PC-9 (cell line): Measurements from ENCODE around the gene MAP2K4. TPM values are rescaled to one million over a fixed set of nuclear protein-coding genes. Genes with fewer than 3 reads are reported as not detected.

Experiments used
- BruUV-seq: library from RNA; stranded (reverse); fragments of 400-500 nt; replicated peaks from 2 replicates; lab custom pipeline; 2021; lab: Mats Ljungman, UMichigan
- CTCF ChIA-PET: fragments of 300-600 bp; sonication (Branson Sonifier 250); formaldehyde crosslinking; loops from one replicate; lab custom pipeline; 2022; ENCODE audit warnings: antibody characterized with exemption; lab: Charles Lee
- POLR2A ChIA-PET: fragments of 300-600 bp; sonication (Branson Sonifier 250); formaldehyde crosslinking; loops from one replicate; lab custom pipeline; 2022; ENCODE audit warnings: antibody characterized with exemption; ENCODE audit not compliant: unreplicated experiment; lab: Charles Lee
- DNase-seq, 2 experiments: peaks; one replicate each; pipeline versions ENCODE4 v3.0.0 to v3.0.0-alpha.2; 2015 to 2022; ENCODE audit warnings: mixed read lengths in 1 of 2
- H2AFZ ChIP-seq: fragments of 200-600 bp; sonication (generic); 2 replicates; pipeline ENCODE4 v1.8.1; 2017; ENCODE audit warnings: antibody characterized with exemption
- H3F3A ChIP-seq: fragments of 200-600 bp; sonication (generic); 2 replicates; pipeline ENCODE4 v1.8.1; 2017; ENCODE audit warnings: antibody characterized with exemption, mild to moderate bottlenecking, low read depth; ENCODE audit not compliant: insufficient read depth
- H3K27ac ChIP-seq: fragments of 200-600 bp; sonication (generic); 2 replicates; pipeline ENCODE4 v1.6.1; 2016; ENCODE audit warnings: mixed run types
- H3K27me3 ChIP-seq: fragments of 200-600 bp; sonication (generic); 2 replicates; pipeline ENCODE4 v1.6.1; 2016; ENCODE audit warnings: low read depth, mixed run types; ENCODE audit not compliant: insufficient read depth
- H3K36me3 ChIP-seq: fragments of 200-600 bp; sonication (generic); 2 replicates; pipeline ENCODE4 v1.6.1; 2016; ENCODE audit warnings: low read depth, mixed run types
- H3K4me1 ChIP-seq: fragments of 200-600 bp; sonication (generic); replicated peaks from 2 replicates; pipeline ENCODE4 v1.6.1; 2016; ENCODE audit warnings: mixed run types; ENCODE audit not compliant: insufficient read depth
- H3K4me2 ChIP-seq: fragments of 200-600 bp; sonication (generic); 2 replicates; pipeline ENCODE4 v1.6.1; 2017; ENCODE audit warnings: mixed run types
- H3K4me3 ChIP-seq: fragments of 200-600 bp; sonication (generic); 2 replicates; pipeline ENCODE4 v1.6.1; 2016; ENCODE audit warnings: mixed run types
- H3K79me2 ChIP-seq: fragments of 200-600 bp; sonication (generic); 2 replicates; pipeline ENCODE4 v1.6.1; 2017; ENCODE audit warnings: low read depth, mixed run types
- H3K9me2 ChIP-seq: fragments of 200-600 bp; sonication (generic); 2 replicates; pipeline ENCODE4 v1.8.1; 2017; ENCODE audit warnings: mild to moderate bottlenecking; ENCODE audit not compliant: insufficient read depth
- H3K9me3 ChIP-seq: fragments of 200-600 bp; sonication (generic); 2 replicates; pipeline ENCODE4 v1.8.1; 2016; ENCODE audit warnings: low read depth; ENCODE audit not compliant: insufficient read depth
- H4K20me1 ChIP-seq: fragments of 200-600 bp; sonication (generic); 2 replicates; pipeline ENCODE4 v1.8.1; 2017; ENCODE audit not compliant: insufficient read depth
- CTCF ChIP-seq: fragments of 200-600 bp; sonication (generic); conservative IDR thresholded peaks from 2 replicates; pipeline ENCODE4 v1.6.1; 2017; ENCODE audit warnings: mixed run types, antibody characterized with exemption, mild to moderate bottlenecking, moderate library complexity
- EZH2 ChIP-seq: fragments of 200-600 bp; sonication (generic); IDR thresholded peaks from 2 replicates; pipeline ENCODE4 v1.8.0; 2017; ENCODE audit warnings: antibody characterized with exemption, low read depth
- intact Hi-C: fragments of 100-400 bp; cut with micrococcal nuclease; formaldehyde crosslinking; loops from one replicate; pipeline ENCODE4 v1.10.0; 2022; ENCODE audit not compliant: unreplicated experiment
- total RNA-seq: library from RNA; stranded (reverse); gene quantifications from 2 replicates; pipeline ENCODE4 v1.2.3, GENCODE V29; 2021

MAP2K4 gene
- total RNA-seq, 1 experiment from 2014 or later: 44.3 TPM

- Histone ChIP-seq H3F3A (no peaks in the 10 kb centered on the region), H3K4me1 (no peaks in the 10 kb centered on the region), H3K27me3 (no peaks in the 10 kb centered on the region), H3K9me3 (no peaks in the 10 kb centered on the region), H3K36me3 (no peaks in the 10 kb centered on the region), H3K4me3 (no peak overlapping the region), H3K79me2 (peaks cover 3% of the 10 kb centered on the region; the same call in 1 of the 2 replicates), H3K9me2 (no peaks in the 10 kb centered on the region), H3K4me2 (no peak overlapping the region), H3K27ac (no peak overlapping the region), H2AFZ (no peak overlapping the region), H4K20me1 (no peaks in the 10 kb centered on the region)
- DNase-seq: no peak
- ChIA-PET CTCF (no interaction called here), POLR2A (no interaction called here)
- BruUV-seq: no TSS peak
- intact Hi-C loops: no loop called here
- no peak for TF ChIP-seq EZH2
- TF ChIP-seq CTCF: no peak
Measured at GRCh38 chr17:12062249-12062648, 41.6 kb downstream of the MAP2K4 start.

- Histone ChIP-seq H2AFZ (no peak overlapping the region), H3K9me2 (no peaks in the 10 kb centered on the region), H3K4me2 (no peak overlapping the region), H3K9me3 (no peaks in the 10 kb centered on the region), H3K27ac (no peak overlapping the region), H3K4me1 (no peaks in the 10 kb centered on the region), H4K20me1 (no peaks in the 10 kb centered on the region), H3K27me3 (no peaks in the 10 kb centered on the region), H3K79me2 (peaks cover 3% of the 10 kb centered on the region; the same call in 1 of the 2 replicates), H3F3A (no peaks in the 10 kb centered on the region), H3K36me3 (no peaks in the 10 kb centered on the region), H3K4me3 (no peak overlapping the region)
- no peak for TF ChIP-seq EZH2
- no peak for TF ChIP-seq CTCF
- no peak for DNase-seq
- ChIA-PET CTCF (no interaction called here), POLR2A (no interaction called here)
- no TSS peak for BruUV-seq
- intact Hi-C loops: no loop called here
Measured at GRCh38 chr17:12064395-12064794, 43.7 kb downstream of the MAP2K4 start.

GRCh38 chr17:12067485-12067884 is 46.8 kb downstream of the MAP2K4 start:
- Histone ChIP-seq H3K36me3 (no peaks in the 10 kb centered on the region), H3K27me3 (no peaks in the 10 kb centered on the region), H3K27ac (no peak overlapping the region), H3K9me3 (no peaks in the 10 kb centered on the region), H3K4me2 (no peak overlapping the region), H3K4me3 (no peak overlapping the region), H3F3A (no peaks in the 10 kb centered on the region), H3K79me2 (no peaks in the 10 kb centered on the region), H4K20me1 (no peaks in the 10 kb centered on the region), H3K4me1 (no peaks in the 10 kb centered on the region), H3K9me2 (no peaks in the 10 kb centered on the region), H2AFZ (no peak overlapping the region)
- TF ChIP-seq EZH2: no peak
- no peak for TF ChIP-seq CTCF
- intact Hi-C loops: no loop called here
- ChIA-PET POLR2A (no interaction called here), CTCF (no interaction called here)
- no peak for DNase-seq
- BruUV-seq: no TSS peak
